ENCODE measurements around the gene SLC22A23.

DNA sequence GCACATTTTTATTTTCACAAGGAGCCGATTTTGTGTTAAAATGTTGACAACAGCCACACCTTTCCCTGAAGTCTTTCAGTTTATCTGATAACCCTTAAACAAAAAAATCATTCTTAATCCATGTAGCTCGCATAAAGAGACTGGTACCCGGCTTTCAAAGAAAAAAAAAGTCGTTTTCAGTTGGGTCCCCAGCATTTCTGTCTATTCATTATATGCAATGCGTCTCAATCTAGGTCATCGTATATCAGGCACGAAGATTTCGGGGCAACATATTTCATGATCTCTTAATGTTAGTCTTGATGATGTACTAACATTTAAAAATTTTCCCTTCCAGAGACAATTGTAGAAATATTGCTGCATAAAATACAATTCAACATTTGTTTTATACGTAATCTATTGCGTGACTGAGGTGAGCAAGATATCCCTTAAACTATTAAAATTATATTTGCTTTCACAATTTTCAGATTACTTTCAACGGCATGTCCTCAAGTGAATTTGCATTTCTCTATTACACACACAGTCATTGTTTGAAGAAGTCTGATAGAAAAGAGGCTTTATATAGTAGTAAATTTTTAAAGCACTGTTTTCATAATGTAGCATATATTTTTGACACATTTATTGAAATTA lies 226.5 kb downstream of the SLC22A23 start:
- no peak for TF ChIP-seq POLR2A (IDR thresholded peaks at IDR 0.05; ENCODE audit: low read depth)
- TF ChIP-seq, protein P1, sequence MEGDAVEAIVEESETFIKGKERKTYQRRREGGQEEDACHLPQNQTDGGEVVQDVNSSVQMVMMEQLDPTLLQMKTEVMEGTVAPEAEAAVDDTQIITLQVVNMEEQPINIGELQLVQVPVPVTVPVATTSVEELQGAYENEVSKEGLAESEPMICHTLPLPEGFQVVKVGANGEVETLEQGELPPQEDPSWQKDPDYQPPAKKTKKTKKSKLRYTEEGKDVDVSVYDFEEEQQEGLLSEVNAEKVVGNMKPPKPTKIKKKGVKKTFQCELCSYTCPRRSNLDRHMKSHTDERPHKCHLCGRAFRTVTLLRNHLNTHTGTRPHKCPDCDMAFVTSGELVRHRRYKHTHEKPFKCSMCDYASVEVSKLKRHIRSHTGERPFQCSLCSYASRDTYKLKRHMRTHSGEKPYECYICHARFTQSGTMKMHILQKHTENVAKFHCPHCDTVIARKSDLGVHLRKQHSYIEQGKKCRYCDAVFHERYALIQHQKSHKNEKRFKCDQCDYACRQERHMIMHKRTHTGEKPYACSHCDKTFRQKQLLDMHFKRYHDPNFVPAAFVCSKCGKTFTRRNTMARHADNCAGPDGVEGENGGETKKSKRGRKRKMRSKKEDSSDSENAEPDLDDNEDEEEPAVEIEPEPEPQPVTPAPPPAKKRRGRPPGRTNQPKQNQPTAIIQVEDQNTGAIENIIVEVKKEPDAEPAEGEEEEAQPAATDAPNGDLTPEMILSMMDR (IDR thresholded peaks at IDR 0.05), result no peak

Data from esophagus muscularis mucosa (tissue), 3 donors.